Caki2 (cell line): Measurements from ENCODE around the gene CDIPT. TPM values are rescaled to one million over a fixed set of nuclear protein-coding genes. Genes with fewer than 3 reads are reported as not detected.
"Not testable (repeated sequence)": the region's sequence is repeated elsewhere in the genome, so short reads cannot be mapped to it uniquely, and the experiment has no call there.

ENCODE experiments used
- DNase-seq: peaks from one replicate; pipeline ENCODE4 v3.0.0-alpha.2; 2015; ENCODE audit warnings: low read depth
- in situ Hi-C: cut with HindIII; loops from 2 replicates; pipeline ENCODE4 v1.10.0; 2016; ENCODE audit warnings: low sequenced_read_pairs, low pct_unique_long_range_greater_than_20kb, mixed read lengths
- total RNA-seq: library from RNA; depleted of rRNA; stranded (reverse); fragments of >200 nt; shearing (Covaris generic); gene quantifications from 2 replicates; pipeline ENCODE4 v1.2.3, GENCODE V29; 2014; ENCODE audit warnings: low replicate concordance

The CDIPT gene
- total RNA-seq, 1 experiment from 2014 or later, result 130 TPM

DNA sequence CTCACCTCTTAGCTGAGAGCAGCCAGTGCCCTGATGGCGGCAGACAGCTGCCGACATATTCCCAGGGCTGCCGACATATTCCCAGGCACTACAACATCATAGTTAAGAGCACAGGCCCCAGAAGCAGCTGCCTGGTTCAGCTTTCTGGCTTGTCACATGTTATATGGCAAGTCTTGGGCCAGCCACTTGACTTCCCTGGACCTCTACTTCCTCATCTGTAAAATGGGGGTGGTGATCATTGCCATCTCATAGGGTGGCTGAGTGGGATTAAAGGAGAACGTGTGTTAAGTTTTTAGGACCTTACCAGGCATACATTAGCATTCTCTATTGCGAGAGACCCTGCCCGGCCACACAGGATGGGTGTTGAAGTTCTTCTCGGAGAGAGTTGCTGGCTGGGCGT, 19.1 kb downstream of the CDIPT start:
- no peak for DNase-seq
- in situ Hi-C loops, result no loop called here

DNA sequence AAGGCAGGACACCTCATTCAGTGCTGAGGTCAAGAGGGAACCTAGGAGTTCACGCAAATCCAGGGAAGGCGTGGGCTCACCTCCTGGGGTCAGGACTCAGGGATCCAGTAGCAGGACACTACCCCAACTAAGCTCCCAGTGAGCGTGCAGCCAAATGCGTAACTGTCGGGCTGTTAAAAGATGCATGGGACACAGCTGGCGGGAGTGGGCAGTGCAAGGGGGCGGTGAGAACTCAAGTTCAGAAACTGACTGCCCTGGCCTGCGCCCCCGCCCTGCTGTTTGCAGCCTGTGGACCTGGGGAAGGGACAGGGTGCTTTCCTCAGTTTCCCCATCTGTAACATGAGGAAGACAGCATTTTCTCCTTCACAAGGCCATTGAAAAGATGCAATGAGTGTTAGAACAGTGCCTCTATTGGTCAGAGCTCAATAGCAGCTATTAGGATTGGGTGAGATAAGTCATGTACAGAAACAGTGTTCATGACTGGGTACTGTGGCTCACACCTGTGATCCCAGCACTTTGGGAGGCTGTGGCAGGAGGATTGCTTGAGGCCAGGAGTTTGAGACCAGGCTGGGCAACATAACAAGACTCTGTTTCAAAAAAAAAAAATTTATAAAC, 20.2 kb downstream of the CDIPT start:
- in situ Hi-C loops, result no loop called here
- DNase-seq, result no peak

GRCh38 chr16:29841631-29842030, 21.4 kb downstream of the CDIPT start:
- in situ Hi-C loops, result no loop called here
- DNase-seq, result no peak

- in situ Hi-C loops, result no loop called here
- no peak for DNase-seq
Observed at GRCh38 chr16:29840240-29840639, 22.8 kb downstream of the CDIPT start.

- in situ Hi-C loops, result no loop called here
- no peak for DNase-seq
Observed at GRCh38 chr16:29839822-29840221, 23.2 kb downstream of the CDIPT start.

DNA sequence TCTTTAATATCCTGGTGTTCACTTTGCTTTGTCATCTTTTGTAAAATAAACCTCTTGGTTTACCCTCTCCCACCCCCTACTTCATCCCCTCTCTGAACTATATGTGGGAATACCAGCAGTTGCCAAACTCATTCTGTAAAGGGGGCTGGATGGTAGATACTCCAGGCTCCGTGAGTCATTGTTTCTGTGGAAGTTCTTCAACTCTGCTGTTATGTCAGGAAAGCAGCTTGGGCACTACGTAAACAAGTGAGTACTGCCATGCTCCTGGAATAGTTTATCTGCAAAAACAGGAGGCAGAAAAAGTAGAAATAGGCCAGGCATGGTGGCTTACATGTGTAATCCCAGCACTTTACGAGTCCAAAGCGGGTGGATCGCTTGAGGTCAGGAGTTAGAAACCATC, 25.2 kb downstream of the CDIPT start:
- DNase-seq, result no peak
- in situ Hi-C loops, result no loop called here

- DNase-seq, result no peak
- in situ Hi-C loops, result no loop called here
Observed at GRCh38 chr16:29836623-29837022, 26.4 kb downstream of the CDIPT start.

GRCh38 chr16:29835926-29836325, 27.1 kb downstream of the CDIPT start:
- in situ Hi-C loops, result no loop called here
- DNase-seq, result peak; percentile 71

DNA sequence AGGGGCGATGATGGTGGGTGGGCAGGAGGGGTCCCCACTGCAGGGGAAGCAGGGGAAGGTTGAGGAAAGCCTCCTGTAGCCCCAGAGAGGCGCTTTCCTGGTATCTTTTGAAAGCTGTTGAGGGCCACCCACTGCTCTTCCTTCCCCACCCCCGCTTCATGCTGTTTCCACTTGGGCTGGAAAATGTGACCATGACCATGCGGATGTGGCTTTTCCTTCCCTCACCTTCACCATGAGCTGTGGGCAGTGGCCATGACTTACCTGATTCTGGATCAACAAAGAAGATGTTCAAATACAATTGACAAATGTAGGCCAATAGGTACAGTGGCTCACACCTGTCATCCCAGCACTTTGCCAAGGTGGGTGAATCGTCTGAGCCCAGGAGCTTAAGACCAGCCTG, 28.9 kb downstream of the CDIPT start:
- in situ Hi-C loops, result no loop called here
- DNase-seq, result no peak

DNA sequence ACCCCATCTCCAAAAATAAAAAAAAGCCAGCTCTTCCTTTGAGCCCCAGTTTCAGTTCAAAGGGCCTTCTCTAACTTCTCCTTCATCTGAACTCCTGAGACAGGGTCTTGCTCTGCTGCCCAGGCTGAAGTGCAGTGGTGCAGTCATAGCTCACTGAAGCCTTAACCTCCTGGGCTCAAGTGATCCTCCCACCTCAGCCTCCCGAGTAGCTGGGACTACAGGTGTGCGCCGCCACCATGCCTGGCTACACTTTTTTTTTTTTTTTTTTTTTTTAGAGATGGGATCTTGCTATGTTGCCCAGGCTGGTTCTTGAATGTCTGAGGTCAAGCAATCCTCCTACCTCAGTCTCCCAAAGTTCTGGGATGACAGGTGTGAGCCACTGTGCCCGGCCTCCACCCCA, 29.8 kb downstream of the CDIPT start:
- DNase-seq, in situ Hi-C loops: not testable (repeated sequence)

- in situ Hi-C loops, result no loop called here
- DNase-seq, result no peak
Observed at GRCh38 chr16:29831490-29831889, 31.5 kb downstream of the CDIPT start.

GRCh38 chr16:29830774-29831173, 32.3 kb downstream of the CDIPT start:
- in situ Hi-C loops, result no loop called here
- DNase-seq, result no peak

GRCh38 chr16:29826342-29826695, 36.7 kb downstream of the CDIPT start:
- in situ Hi-C loops, result no loop called here
- DNase-seq, result no peak

DNA sequence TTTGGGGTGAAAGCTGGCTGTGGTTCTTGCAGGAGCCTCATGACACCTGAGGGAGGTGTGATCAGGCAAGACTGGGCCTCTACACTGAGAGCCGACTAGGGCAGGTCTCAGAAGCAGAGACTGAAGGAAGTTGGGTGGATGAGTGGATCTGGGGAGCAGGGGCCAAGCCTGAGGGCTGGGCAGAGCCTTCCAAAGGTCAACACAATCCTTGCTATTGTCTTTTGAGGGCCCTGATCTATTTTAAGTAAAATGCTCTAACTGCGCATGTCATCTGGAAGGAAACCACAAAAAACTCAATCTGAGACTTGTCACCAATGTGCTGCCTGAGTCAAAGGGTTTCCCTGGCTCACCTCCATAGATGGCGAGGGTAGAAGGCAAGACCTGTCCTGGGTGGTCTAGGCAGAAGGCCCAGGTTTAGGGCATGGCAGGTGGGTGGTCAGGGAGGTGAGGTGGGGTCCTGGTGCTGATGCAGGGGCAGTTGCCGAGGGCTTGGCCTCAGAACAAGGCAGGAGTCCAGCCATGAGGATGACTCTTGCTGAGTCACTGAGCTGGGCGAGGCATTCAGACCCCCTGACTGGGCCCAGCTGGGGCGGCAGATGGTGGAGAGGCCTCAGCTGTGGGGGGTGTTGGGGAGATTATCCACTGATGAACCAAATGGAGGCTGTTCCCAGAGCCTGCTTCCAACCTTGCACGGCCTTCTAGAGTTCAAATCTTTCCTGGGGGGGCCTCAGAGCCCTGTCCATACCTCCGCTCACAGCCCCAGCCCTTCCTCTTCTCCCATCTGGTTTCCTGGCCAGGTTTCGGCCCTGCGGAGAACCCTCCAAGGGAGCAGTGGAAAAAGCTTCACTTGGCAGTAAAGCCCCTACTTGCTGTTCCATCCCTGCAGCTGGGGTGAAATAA, 37.6 kb downstream of the CDIPT start:
- peak; percentile 70 for DNase-seq
- in situ Hi-C loops, result no loop called here

DNA sequence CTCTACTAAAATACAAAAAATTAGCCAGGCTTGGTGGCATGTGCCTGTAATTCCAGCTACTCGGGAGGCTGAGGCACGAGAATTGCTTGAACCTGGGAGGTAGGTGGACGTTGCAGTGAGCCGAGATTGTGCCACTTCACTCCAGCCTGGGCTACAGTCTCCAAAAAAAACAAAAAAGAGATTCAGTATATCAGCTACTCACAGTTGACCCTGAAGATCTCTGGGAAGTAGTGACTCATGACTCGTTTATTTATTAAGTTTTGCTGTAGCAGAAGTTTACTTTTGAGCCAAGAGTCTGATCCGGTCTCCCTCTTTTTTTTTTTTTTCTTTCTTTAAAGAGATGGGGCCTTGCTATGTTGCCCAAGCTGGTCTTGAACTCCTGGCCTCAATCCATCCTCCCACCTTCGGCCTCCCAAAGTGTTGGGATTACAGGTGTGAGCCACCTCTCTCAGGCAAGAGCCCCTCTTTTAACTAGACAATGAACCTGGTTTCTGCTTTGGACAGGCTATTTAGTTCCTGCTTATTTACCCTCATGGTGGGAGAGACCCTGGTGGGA, 38.4 kb downstream of the CDIPT start:
- in situ Hi-C loops, result no loop called here
- peak; percentile 79 for DNase-seq

DNA sequence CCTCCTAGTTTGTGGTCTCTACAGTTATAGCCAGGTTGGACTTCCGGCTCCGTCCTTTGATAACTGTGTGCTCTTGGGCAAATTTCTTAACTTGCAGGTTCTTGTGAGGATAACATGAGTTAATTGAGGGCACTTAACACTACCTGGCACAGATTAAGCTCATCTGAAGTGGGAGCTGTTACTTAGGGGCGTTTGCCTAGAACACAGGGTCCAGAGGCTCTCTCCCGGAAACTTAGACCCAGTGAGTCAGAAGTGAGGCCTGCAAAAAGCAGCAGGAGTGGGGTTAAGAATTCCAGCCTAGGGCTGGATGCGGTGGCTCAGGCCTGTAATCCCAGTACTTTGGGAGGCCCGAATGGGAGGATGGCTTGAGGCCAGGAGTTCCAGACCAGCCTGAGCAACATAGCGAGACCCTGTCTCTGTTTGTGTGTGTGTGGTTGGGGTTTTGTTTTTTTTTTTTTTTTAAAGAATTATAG, 41.3 kb downstream of the CDIPT start:
- DNase-seq, result peak; percentile 74
- in situ Hi-C loops, result no loop called here

DNA sequence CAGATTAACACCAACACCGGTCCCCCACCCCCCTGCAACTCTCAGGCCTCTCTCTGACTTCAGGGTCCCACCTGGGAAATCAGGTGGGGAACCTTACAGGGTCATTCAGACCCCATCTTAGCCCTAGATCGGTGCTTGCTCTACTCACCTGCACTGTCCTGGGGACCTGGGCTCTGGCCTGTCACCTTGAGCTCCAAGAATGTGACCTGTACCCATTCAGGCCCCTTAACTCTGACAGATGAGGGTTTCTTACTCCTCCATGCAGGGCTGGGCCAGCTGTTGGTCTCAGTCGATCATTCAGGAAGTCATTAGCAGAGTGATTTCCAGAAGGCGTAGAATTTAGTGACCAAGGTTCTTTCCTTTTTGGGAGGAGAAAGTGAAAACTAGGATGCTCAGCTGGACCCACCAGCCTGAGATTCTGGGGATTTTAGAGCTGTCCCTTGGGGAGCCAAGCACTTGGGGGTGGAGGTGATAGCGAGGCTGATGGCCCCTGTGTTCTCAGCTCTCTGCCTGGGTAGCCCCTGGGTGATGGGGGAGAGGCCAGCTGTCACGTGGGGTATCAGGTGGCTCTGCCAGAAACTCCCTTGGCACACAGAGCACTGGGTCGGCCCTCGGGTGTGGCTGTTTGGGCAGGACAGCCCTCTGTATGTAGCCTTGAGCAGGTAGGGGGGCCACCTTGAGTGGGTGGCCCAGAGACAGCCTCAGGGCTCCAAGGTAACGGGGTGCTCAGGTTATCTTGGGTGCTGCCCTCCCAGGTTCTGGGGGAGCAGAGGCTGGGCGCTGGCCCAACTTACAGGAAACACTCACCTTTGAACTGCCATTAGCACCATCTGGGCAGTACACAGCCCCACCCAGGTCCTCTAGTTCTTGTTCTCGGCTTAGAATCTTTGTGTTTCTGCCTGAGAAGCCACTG, 42.0 kb downstream of the CDIPT start:
- DNase-seq, result peak; percentile 79
- in situ Hi-C loops, result no loop called here

DNA sequence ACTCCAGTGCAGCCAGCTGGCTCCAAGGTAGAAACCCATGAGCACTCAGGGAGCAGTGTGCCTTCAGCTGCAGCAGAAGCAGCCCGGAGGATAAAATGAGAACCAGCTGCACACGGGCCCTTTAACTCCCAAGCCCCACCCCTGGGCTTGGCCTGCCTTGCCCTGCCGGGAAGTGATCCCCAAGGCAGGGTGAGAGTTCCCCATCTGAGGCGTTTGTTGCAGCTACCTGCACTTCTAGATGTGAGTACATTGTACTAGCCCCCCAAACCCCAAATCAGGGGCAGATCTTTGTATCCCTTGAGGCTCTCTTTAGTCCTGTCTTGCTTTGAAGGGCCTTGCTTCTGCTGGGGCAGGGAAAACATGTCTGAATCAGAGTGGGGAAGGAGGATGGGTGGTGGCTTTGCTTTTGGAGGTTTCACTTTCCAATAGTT, 42.7 kb downstream of the CDIPT start, which contains the start of gene MVP:
TSS of gene MVP (plus strand) at position 192 of the 431 bp plus-strand sequence. CDS start 10,088 bp downstream, outside the sequence.
- in situ Hi-C loops, result no loop called here
- peak; percentile 68 for DNase-seq
